ENCODE data around the gene DLX6. TPM values are rescaled to one million over a fixed set of nuclear protein-coding genes. Genes with fewer than 3 reads are reported as not detected.

The DLX6 gene
- total and polyA plus RNA-seq, 8 donors: 0.16 TPM; not detected in 7

GRCh38 chr7:96989859-96990317 is 15.5 kb upstream of the DLX6 start:
- H3K4me3 ChIP-seq: no peak overlapping the region
- H3K27me3 ChIP-seq: peaks cover 13 to 40% (median 27%) of the 10 kb centered on the region in 4 donors
- DNase-seq: no peak
- intact Hi-C loops (cut with DNase I): no loop called here
- FAIRE-seq: no peak
- no peaks in the 10 kb centered on the region for H3K4me1 ChIP-seq
- 17 to 20% methylated on average over 8 of the region's 8 CpGs for WGBS, 2 donors
- no peak for TF ChIP-seq CTCF (IDR thresholded peaks at IDR 0.05)
- no peak overlapping the region for H3K27ac ChIP-seq
- no peaks in the 10 kb centered on the region for H3K36me3 ChIP-seq
- ATAC-seq: no peak
- no peaks in the 10 kb centered on the region for H3K9me3 ChIP-seq

- H3K36me3 ChIP-seq: no peaks in the 10 kb centered on the region
- no peak overlapping the region for H3K4me3 ChIP-seq
- WGBS, 2 donors: 7 to 9% methylated on average over 13 of the region's 13 CpGs
- intact Hi-C loops (cut with DNase I): no loop called here
- peaks cover 15 to 49% (median 28%) of the 10 kb centered on the region in 4 donors for H3K27me3 ChIP-seq
- no peak for TF ChIP-seq CTCF (IDR thresholded peaks at IDR 0.05)
- ATAC-seq (no peak), FAIRE-seq (no peak), DNase-seq (no peak)
- H3K9me3 ChIP-seq: no peaks in the 10 kb centered on the region
- no peak overlapping the region for H3K27ac ChIP-seq
- no peaks in the 10 kb centered on the region for H3K4me1 ChIP-seq
These were observed 13.7 kb upstream of the DLX6 start for GRCh38 chr7:96991546-96992191.

DNA sequence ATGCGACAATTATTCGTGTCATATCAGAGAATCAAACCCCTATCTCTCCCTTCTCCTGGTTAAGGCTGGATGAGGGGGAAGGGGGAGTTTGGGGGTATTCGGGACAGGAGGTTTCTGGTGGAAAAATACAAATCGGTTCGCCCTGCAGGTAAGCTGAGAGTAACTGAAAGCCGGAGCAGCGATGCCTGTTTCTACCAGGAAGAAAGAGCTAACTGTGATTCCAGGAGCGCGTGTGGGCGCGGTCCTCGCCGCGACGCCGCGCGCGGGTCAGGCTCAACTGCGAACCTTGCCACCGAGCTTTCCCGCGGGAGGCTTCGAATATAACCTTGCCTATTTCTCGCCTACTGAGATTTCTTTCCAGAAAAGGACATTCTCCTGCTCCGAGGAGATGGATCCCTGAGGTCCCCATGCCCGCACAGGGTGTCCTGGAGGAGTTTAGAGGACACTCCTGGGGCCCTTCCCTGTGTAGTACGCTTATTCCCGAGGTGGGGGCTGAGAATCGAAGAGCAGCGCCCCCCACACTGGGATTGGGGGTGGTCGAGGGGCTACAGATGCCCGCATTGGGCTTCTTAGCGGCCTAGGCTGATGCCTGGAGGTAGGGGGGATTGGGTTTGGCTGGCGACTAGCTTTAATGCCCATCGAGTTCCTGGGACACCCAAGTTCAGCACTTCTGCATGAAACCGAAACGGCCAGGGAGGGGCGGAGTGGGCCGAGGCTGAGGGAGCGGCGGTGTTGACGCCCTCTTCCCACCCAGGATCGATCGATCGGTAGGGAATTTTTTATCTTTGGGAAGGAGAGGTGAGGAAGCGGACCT is 13.0 kb upstream of the DLX6 start:
- ATAC-seq (no peak), DNase-seq (no peak)

GRCh38 chr7:96993094-96993865 is 12.1 kb upstream of the DLX6 start:
- intact Hi-C loops (cut with DNase I): no loop called here
- no peak for FAIRE-seq
- WGBS, 2 donors: 10 to 13% methylated on average over 27 of the region's 27 CpGs
- TF ChIP-seq CTCF (IDR thresholded peaks at IDR 0.05): no peak
- H3K4me1 ChIP-seq: no peaks in the 10 kb centered on the region
- peaks cover 15 to 60% (median 31%) of the 10 kb centered on the region in 4 donors for H3K27me3 ChIP-seq
- H3K36me3 ChIP-seq: no peaks in the 10 kb centered on the region
- H3K4me3 ChIP-seq: no peak overlapping the region
- no peaks in the 10 kb centered on the region for H3K9me3 ChIP-seq
- DNase-seq: no peak
- no peak for ATAC-seq
- no peak overlapping the region for H3K27ac ChIP-seq

More for the DNA sequence above, 13.0 kb upstream of the DLX6 start:
- FAIRE-seq: no peak
- Histone ChIP-seq H3K27me3 (peaks cover 15 to 52% (median 30%) of the 10 kb centered on the region in 4 donors), H3K9me3 (no peaks in the 10 kb centered on the region), H3K4me3 (no peak overlapping the region), H3K27ac (no peak overlapping the region), H3K36me3 (no peaks in the 10 kb centered on the region), H3K4me1 (no peaks in the 10 kb centered on the region)
- intact Hi-C loops (cut with DNase I): no loop called here
- no peak for TF ChIP-seq CTCF (IDR thresholded peaks at IDR 0.05)
- WGBS, 2 donors: 10 to 12% methylated on average over 47 of the region's 47 CpGs

Data from pancreas (tissue), 10 donors.